K562 (cell line): ENCODE results near the gene PLAC8. TPM values are rescaled to one million over a fixed set of nuclear protein-coding genes. Genes with fewer than 3 reads are reported as not detected.

ENCODE experiments used
- ATAC-seq: fragments of 200-7000 bp; cut with Tn5 transposase; 3 replicates; pipeline ENCODE4 v1.9.1; 2020; ENCODE audit warnings: moderate library complexity
- BruUV-seq: library from RNA; stranded (reverse); fragments of 400-500 nt; replicated peaks from 2 replicates; lab custom pipeline; 2021; lab: Mats Ljungman, UMichigan
- CTCF ChIA-PET: fragments of 300-600 bp; formaldehyde crosslinking; extraction: SDS; loops from one replicate; lab custom pipeline; 2021; ENCODE audit warnings: low intra/inter-chr PET ratio; lab: Yijun Ruan, JAX
- POLR2A ChIA-PET: fragments of 300-600, 350-650 bp; sonication (Branson Sonifier 250); formaldehyde crosslinking; extraction: SDS; loops from one replicate; lab custom pipeline; 2021; ENCODE audit warnings: antibody characterized with exemption, inconsistent platforms; lab: Yijun Ruan, JAX
- DNase-seq, 4 experiments: peaks; one replicate each; pipeline versions ENCODE4 v3.0.0 to v3.0.0-alpha.2; 2011 to 2018; ENCODE audit warnings: low spot score in 3 of 4, mixed read lengths in 3 of 4; ENCODE audit errors: extremely low read depth in 1 of 4
- FAIRE-seq: peaks from 2 replicates; lab custom pipeline; 2011; peaks lifted over from hg19 to GRCh38; lab: Jason Lieb, UNC
- H2AFZ ChIP-seq: 2 replicates; pipeline ENCODE4 v1.6.0; 2011; ENCODE audit warnings: low read depth, low read length, control low read depth, inconsistent platforms
- H3K27ac ChIP-seq: fragments of 200-600 bp; 3 replicates; pipeline ENCODE4 v1.8.0; 2011; ENCODE audit warnings: low read depth, mild to moderate bottlenecking, control low read depth, inconsistent platforms, low read length, moderate library complexity, mixed read lengths; ENCODE audit errors: extremely low read depth
- H3K27me3 ChIP-seq, 2 experiments: fragments of 300-600 bp in 1 of 2; 2 replicates in 1 of 2; 3 replicates in 1 of 2; pipeline versions ENCODE4 v1.6.0 to v1.8.0; 2011; ENCODE audit warnings: inconsistent platforms in 2 of 2, low read length in 2 of 2, mild to moderate bottlenecking in 1 of 2, mixed read lengths in 1 of 2, moderate library complexity in 1 of 2; ENCODE audit not compliant: control insufficient read depth in 2 of 2, insufficient read depth in 2 of 2
- H3K36me3 ChIP-seq: fragments of 300-600 bp; 3 replicates; pipeline ENCODE4 v1.8.0; 2011; ENCODE audit warnings: mild to moderate bottlenecking, low read length, inconsistent platforms; ENCODE audit not compliant: control insufficient read depth, insufficient read depth
- H3K4me1 ChIP-seq, 2 experiments: fragments of 200-600 bp in 1 of 2; replicated peaks in 1 of 2; 2 replicates in 1 of 2; 3 replicates in 1 of 2; pipeline versions ENCODE4 v1.5.1 to v1.8.0; 2011; ENCODE audit warnings: inconsistent platforms in 2 of 2, low read length in 2 of 2, mild to moderate bottlenecking in 1 of 2, mixed read lengths in 1 of 2, moderate library complexity in 1 of 2; ENCODE audit not compliant: control insufficient read depth in 2 of 2, insufficient read depth in 2 of 2
- H3K4me2 ChIP-seq: 2 replicates; pipeline ENCODE4 v1.6.1; 2011; ENCODE audit warnings: low read length, control low read depth, inconsistent platforms, mixed read lengths; ENCODE audit not compliant: insufficient read depth
- H3K4me3 ChIP-seq: fragments of 200-600 bp; sonication (generic), shearing (Covaris generic); 2 replicates; pipeline ENCODE4 v1.5.1; 2016; ENCODE audit warnings: control low read depth, inconsistent platforms
- H3K79me2 ChIP-seq: fragments of 200-600 bp; 3 replicates; pipeline ENCODE4 v1.8.0; 2011; ENCODE audit warnings: low read length, inconsistent platforms; ENCODE audit not compliant: control insufficient read depth, insufficient read depth
- H3K9ac ChIP-seq, 2 experiments: 2 replicates each; pipeline versions ENCODE4 v1.6.0 to v1.6.1; 2011; ENCODE audit warnings: low read depth in 2 of 2, low read length in 2 of 2, control low read depth in 1 of 2, inconsistent platforms in 1 of 2, mild to moderate bottlenecking in 1 of 2, mixed read lengths in 1 of 2; ENCODE audit not compliant: insufficient read depth in 1 of 2
- H3K9me1 ChIP-seq: one replicate; pipeline ENCODE4 v1.6.0; 2011; ENCODE audit warnings: inconsistent platforms, mild to moderate bottlenecking, low read length, moderate library complexity; ENCODE audit not compliant: control insufficient read depth, insufficient read depth
- H3K9me3 ChIP-seq: replicated peaks from 2 replicates; pipeline ENCODE4 v1.5.1; 2011; ENCODE audit warnings: low read depth, low read length, inconsistent platforms; ENCODE audit not compliant: control insufficient read depth, insufficient read depth
- H4K20me1 ChIP-seq: replicated peaks from 2 replicates; pipeline ENCODE4 v1.6.1; 2011; ENCODE audit warnings: low read length, inconsistent platforms, mixed read lengths; ENCODE audit not compliant: control insufficient read depth, insufficient read depth
- RB1 ChIP-seq: fragments of 450-650 bp; IDR thresholded peaks from 2 replicates; pipeline ENCODE4 v1.6.1; 2017; ENCODE audit warnings: low read depth, mild to moderate bottlenecking
- SNAPC5 ChIP-seq: fragments of 250-450 bp; sonication (Bioruptor Pico); IDR thresholded peaks from 2 replicates; pipeline ENCODE4 v1.8.0; 2021; ENCODE audit warnings: moderate library complexity, mild to moderate bottlenecking, inconsistent platforms
- TCF7L2 ChIP-seq: fragments of 150-350 bp; IDR thresholded peaks from 2 replicates; pipeline ENCODE4 v1.6.1; 2016; ENCODE audit warnings: low read depth, mild to moderate bottlenecking, low read length, moderate library complexity
- ZNF224 ChIP-seq: sonication (generic); formaldehyde crosslinking; IDR thresholded peaks from 2 replicates; pipeline ENCODE4 v1.8.0; 2022; ENCODE audit warnings: mild to moderate bottlenecking, missing genetic modification reagents
- WGBS: fragments of 100-300 bp; shearing (Covaris generic); methylation state at CpG from one replicate; pipeline ENCODE4 v1.1.6; 2016; ENCODE audit warnings: low coverage, mixed read lengths; ENCODE audit not compliant: insufficient coverage; ENCODE audit errors: missing lambda C conversion rate; 5-methylcytosine and 5-hydroxymethylcytosine counted together
- in situ Hi-C: fragments of 300-500 bp; cut with MboI; formaldehyde crosslinking; loops from 4 replicates; pipeline ENCODE4 v1.15.0; 2018; ENCODE audit warnings: inconsistent platforms, mixed read lengths
- intact Hi-C: fragments of 100-400 bp; cut with micrococcal nuclease; formaldehyde crosslinking; loops from 2 replicates; pipeline ENCODE4 v1.14.2; 2022
- polyA plus RNA-seq, 8 experiments: library from polyadenylated mRNA; depleted of rRNA in 4 of 8; stranded (reverse) in 5 of 8; unstranded in 3 of 8; fragments of >200 nt; fragmentation: Nextera tagmentation in 2 of 8; fragmentation: Illumina TruSeq in 1 of 8; extraction: Ambion mirVana in 2 of 8; extraction: Trizol in 1 of 8; gene quantifications; 2 replicates each; pipeline versions ENCODE4 v1.2.1 to v1.2.3, GENCODE V29; 2011 to 2014; ENCODE audit warnings: inconsistent platforms in 1 of 8, missing spikeins in 1 of 8
- total RNA-seq, 7 experiments: library from RNA; depleted of rRNA in 6 of 7; stranded (reverse); fragments of >200 nt in 6 of 7; fragmentation: Illumina TruSeq in 2 of 7; extraction: Trizol in 2 of 7; gene quantifications; 2 replicates each; pipeline versions ENCODE4 v1.2.1 to v1.2.3, GENCODE V29; 2011 to 2021; ENCODE audit warnings: low replicate concordance in 1 of 7

PLAC8 gene
- total and polyA plus RNA-seq, 9 of the 15 experiments (the other 6 are each of a cell fraction or from before 2014, with no cell fraction given), result 0.27 to 0.51 TPM; not detected in 7

- H3K4me3 ChIP-seq, result no peak overlapping the region
- no peak overlapping the region for H2AFZ ChIP-seq
- ATAC-seq (no peak), DNase-seq (no peak), FAIRE-seq (no peak)
- H3K9ac ChIP-seq, result no peak overlapping the region
- no peaks in the 10 kb centered on the region for H3K79me2 ChIP-seq
- no peak overlapping the region for H3K27ac ChIP-seq
- POLR2A ChIA-PET, result no interaction called here
- H3K4me1 ChIP-seq, result no peaks in the 10 kb centered on the region; a peak in 1 of 5 replicates
- in situ Hi-C loops, result no loop called here
- H4K20me1 ChIP-seq, result no peaks in the 10 kb centered on the region
- no peaks in the 10 kb centered on the region for H3K9me1 ChIP-seq
- no TSS peak for BruUV-seq
- 0 out of 2 replicates have a peak overlapping the region, but pooled peaks have one; percentile 28 for H3K4me2 ChIP-seq
- no peaks in the 10 kb centered on the region for H3K36me3 ChIP-seq
- WGBS, result 90% methylated on average over 31 of the region's 64 CpGs
- TF ChIP-seq TCF7L2 (no peak), ZNF224 (CRISPR knock-in tag) (no peak), RB1 (no peak), SNAPC5 (CRISPR knock-in tag) (no peak)
- TF ChIP-seq, all 486 proteins: peak for 0
- intact Hi-C loops, result no loop called here
- Histone ChIP-seq H3K27me3 (no peaks in the 10 kb centered on the region), H3K9me3 (no peaks in the 10 kb centered on the region)
- CTCF ChIA-PET, result no interaction called here
These were observed 4.9 kb downstream of the PLAC8 start for GRCh38 chr4:83109480-83110222.
